PC-3 (cell line): ENCODE results near the gene FAM171A2. TPM values are rescaled to one million over a fixed set of nuclear protein-coding genes. Genes with fewer than 3 reads are reported as not detected.
"Not testable (repeated sequence)": the region's sequence is repeated elsewhere in the genome, so short reads cannot be mapped to it uniquely, and the experiment has no call there.

Source experiments
- ATAC-seq: fragments of 200-7000 bp; cut with Tn5 transposase; 2 replicates; pipeline ENCODE4 v1.9.1; 2020; ENCODE audit warnings: mild to moderate bottlenecking, moderate library complexity
- BruUV-seq: library from RNA; stranded (reverse); fragments of 400-500 nt; replicated peaks from 2 replicates; lab custom pipeline; 2021; lab: Mats Ljungman, UMichigan
- CTCF ChIA-PET: fragments of 300-600 bp; sonication (Branson Sonifier 250); formaldehyde crosslinking; loops from one replicate; lab custom pipeline; 2022; ENCODE audit warnings: antibody characterized with exemption; lab: Charles Lee
- POLR2A ChIA-PET: fragments of 300-600 bp; sonication (Branson Sonifier 250); formaldehyde crosslinking; loops from one replicate; lab custom pipeline; 2022; ENCODE audit warnings: antibody characterized with exemption; ENCODE audit not compliant: unreplicated experiment; lab: Charles Lee
- DNase-seq: peaks from one replicate; pipeline ENCODE4 v3.0.0-alpha.2; 2015
- H2AFZ ChIP-seq: fragments of 300-600 bp; sonication (generic); 2 replicates; pipeline ENCODE4 v1.6.0; 2016; ENCODE audit warnings: antibody characterized with exemption, low read length
- H3F3A ChIP-seq: fragments of 300-600 bp; sonication (generic); one replicate; pipeline ENCODE4 v1.6.0; 2017; ENCODE audit warnings: antibody characterized with exemption, low read length, control low read depth, mild to moderate bottlenecking; ENCODE audit not compliant: unreplicated experiment
- H3K27ac ChIP-seq: fragments of 300-600 bp; sonication (generic); 2 replicates; pipeline ENCODE4 v1.5.1; 2016; ENCODE audit warnings: mild to moderate bottlenecking, low read length
- H3K27me3 ChIP-seq: fragments of 300-600 bp; sonication (generic); 2 replicates; pipeline ENCODE4 v1.6.1; 2016; ENCODE audit warnings: low read length, mixed read lengths
- H3K36me3 ChIP-seq: fragments of 300-600 bp; sonication (generic); 2 replicates; pipeline ENCODE4 v1.6.1; 2016; ENCODE audit warnings: low read depth, mixed run types, low read length, mixed read lengths
- H3K4me1 ChIP-seq: fragments of 300-600 bp; sonication (generic); 2 replicates; pipeline ENCODE4 v1.5.1; 2016; ENCODE audit warnings: low read length; ENCODE audit not compliant: insufficient read depth
- H3K4me2 ChIP-seq: fragments of 300-600 bp; sonication (generic); 2 replicates; pipeline ENCODE4 v1.6.0; 2016; ENCODE audit warnings: low read length
- H3K4me3 ChIP-seq: fragments of 300-600 bp; sonication (generic); 2 replicates; pipeline ENCODE4 v1.5.1; 2016; ENCODE audit warnings: mild to moderate bottlenecking, low read length, mixed read lengths
- H3K79me2 ChIP-seq: fragments of 300-600 bp; sonication (generic); 2 replicates; pipeline ENCODE4 v1.6.1; 2017; ENCODE audit warnings: low read length, mixed read lengths
- H3K9ac ChIP-seq: fragments of 300-600 bp; sonication (generic); 2 replicates; pipeline ENCODE4 v1.6.0; 2016; ENCODE audit warnings: mild to moderate bottlenecking, low read length
- H3K9me2 ChIP-seq: fragments of 300-600 bp; sonication (generic); replicated peaks from 2 replicates; pipeline ENCODE4 v1.6.1; 2016; ENCODE audit warnings: mixed run types, low read length, mixed read lengths
- H3K9me3 ChIP-seq: fragments of 300-600 bp; sonication (generic); 2 replicates; pipeline ENCODE4 v1.6.1; 2016; ENCODE audit warnings: low read length, mixed read lengths
- H4K20me1 ChIP-seq: fragments of 300-600 bp; sonication (generic); 2 replicates; pipeline ENCODE4 v1.6.1; 2016; ENCODE audit warnings: low read length, mixed read lengths
- CTCF ChIP-seq: fragments of 300-600 bp; sonication (generic); conservative IDR thresholded peaks from 2 replicates; pipeline ENCODE4 v1.5.1; 2017; ENCODE audit warnings: antibody characterized with exemption, low read depth, mild to moderate bottlenecking, low read length
- EZH2 ChIP-seq: fragments of 300-600 bp; sonication (generic); IDR thresholded peaks from one replicate; pipeline ENCODE4 v1.6.1; 2017; ENCODE audit warnings: antibody characterized with exemption, mild to moderate bottlenecking, low read length; ENCODE audit not compliant: unreplicated experiment
- EZH2phosphoT487 ChIP-seq: fragments of 300-600 bp; sonication (generic); IDR thresholded peaks from 2 replicates; pipeline ENCODE4 v1.6.1; 2018; ENCODE audit warnings: mild to moderate bottlenecking, antibody characterized with exemption, low read length, borderline replicate concordance
- intact Hi-C: fragments of 100-400 bp; cut with micrococcal nuclease; formaldehyde crosslinking; loops from 2 replicates; pipeline ENCODE4 v1.9.0; 2023
- total RNA-seq: library from RNA; depleted of rRNA; stranded (reverse); fragments of >200 nt; gene quantifications from 2 replicates; pipeline ENCODE4 v1.2.3, GENCODE V29; 2014

FAM171A2 gene
- total RNA-seq, 1 experiment from 2014 or later, result 16.3 TPM

GRCh38 chr17:44374306-44375195 lies 10.9 kb upstream of the FAM171A2 start:
- Histone ChIP-seq H2AFZ (no peak overlapping the region), H3K4me3 (no peak overlapping the region), H3K36me3 (no peaks in the 10 kb centered on the region), H3K4me2 (no peak overlapping the region), H3F3A (no peaks in the 10 kb centered on the region), H3K9me3 (no peaks in the 10 kb centered on the region), H3K27ac (no peak overlapping the region), H4K20me1 (no peaks in the 10 kb centered on the region), H3K9me2 (no peaks in the 10 kb centered on the region), H3K9ac (no peak overlapping the region), H3K79me2 (no peaks in the 10 kb centered on the region), H3K4me1 (no peaks in the 10 kb centered on the region), H3K27me3 (no peaks in the 10 kb centered on the region)
- CTCF ChIA-PET, result interaction anchor here (0.6 kb wide), 1 partner anchor 17 kb away, joined by 3 read pairs; no protein-coding TSS in a partner anchor
- DNase-seq (no peak), ATAC-seq (no peak)
- no TSS peak for BruUV-seq
- POLR2A ChIA-PET, result no interaction called here
- intact Hi-C loops, result no loop called here
- TF ChIP-seq EZH2 (no peak), EZH2phosphoT487 (no peak), CTCF (no peak)

- BruUV-seq, result no TSS peak
- H3K4me2 ChIP-seq, result no peak overlapping the region
- H3K4me3 ChIP-seq, result no peak overlapping the region
- no peaks in the 10 kb centered on the region for H3K9me3 ChIP-seq
- H3K79me2 ChIP-seq, result no peaks in the 10 kb centered on the region
- no peaks in the 10 kb centered on the region for H3F3A ChIP-seq
- ChIA-PET POLR2A (no interaction called here), CTCF (no interaction called here)
- no peak overlapping the region for H3K27ac ChIP-seq
- no peaks in the 10 kb centered on the region for H3K4me1 ChIP-seq
- ATAC-seq (no peak), DNase-seq (no peak)
- H3K9me2 ChIP-seq, result no peaks in the 10 kb centered on the region
- no peaks in the 10 kb centered on the region for H3K27me3 ChIP-seq
- intact Hi-C loops, result no loop called here
- no peak overlapping the region for H2AFZ ChIP-seq
- no peaks in the 10 kb centered on the region for H4K20me1 ChIP-seq
- TF ChIP-seq EZH2 (no peak), CTCF (no peak), EZH2phosphoT487 (no peak)
- H3K36me3 ChIP-seq, result no peaks in the 10 kb centered on the region
- no peak overlapping the region for H3K9ac ChIP-seq
Measured at GRCh38 chr17:44372036-44372435, 8.4 kb upstream of the FAM171A2 start.

- intact Hi-C loops, BruUV-seq, H3K27me3 ChIP-seq, H3K4me2 ChIP-seq, H2AFZ ChIP-seq, H3K9me2 ChIP-seq, CTCF ChIA-PET, H3K79me2 ChIP-seq, H3F3A ChIP-seq, H3K4me1 ChIP-seq, H3K4me3 ChIP-seq, ATAC-seq, H3K36me3 ChIP-seq, H3K9ac ChIP-seq, H3K27ac ChIP-seq, H3K9me3 ChIP-seq, DNase-seq, H4K20me1 ChIP-seq: not testable (repeated sequence)
- POLR2A ChIA-PET, result interaction anchor here (0.6 kb wide), 1 partner anchor 79 kb away, joined by 3 read pairs; no protein-coding TSS in a partner anchor
Measured at GRCh38 chr17:44369414-44370023, 5.9 kb upstream of the FAM171A2 start.

GRCh38 chr17:44368391-44369243 lies 5.0 kb upstream of the FAM171A2 start:
- H3K9ac ChIP-seq, H3F3A ChIP-seq, H4K20me1 ChIP-seq, H3K4me1 ChIP-seq, BruUV-seq, H3K4me2 ChIP-seq, H3K36me3 ChIP-seq, ATAC-seq, POLR2A ChIA-PET, H3K27me3 ChIP-seq, H3K27ac ChIP-seq, H3K9me2 ChIP-seq, DNase-seq, H2AFZ ChIP-seq, H3K79me2 ChIP-seq, H3K9me3 ChIP-seq, CTCF ChIA-PET, H3K4me3 ChIP-seq, intact Hi-C loops: not testable (repeated sequence)
